Smooth muscle cell (in vitro differentiated cells): ENCODE data around the gene ACP4. TPM values are rescaled to one million over a fixed set of nuclear protein-coding genes. Genes with fewer than 3 reads are reported as not detected.

Experiments
- DNase-seq: peaks from one replicate; lab custom pipeline; 2025; ENCODE audit not compliant: unreplicated experiment; lab: John Stamatoyannopoulos, UW
- H2AFZ ChIP-seq: fragments of 200-600 bp; sonication (generic); 2 replicates; pipeline ENCODE4 v1.6.0; 2016; ENCODE audit warnings: antibody characterized with exemption, low read depth, mild to moderate bottlenecking
- H3F3A ChIP-seq: fragments of 200-600 bp; sonication (generic); 2 replicates; pipeline ENCODE4 v1.6.0; 2017; ENCODE audit warnings: antibody characterized with exemption, low read depth
- H3K27ac ChIP-seq: fragments of 200-600 bp; sonication (generic); 2 replicates; pipeline ENCODE4 v1.5.1; 2016; ENCODE audit warnings: low read depth, mild to moderate bottlenecking
- H3K27me3 ChIP-seq: fragments of 200-600 bp; sonication (generic); 2 replicates; pipeline ENCODE4 v1.6.1; 2016; ENCODE audit warnings: low read depth, mild to moderate bottlenecking
- H3K36me3 ChIP-seq: fragments of 200-600 bp; sonication (generic); 2 replicates; pipeline ENCODE4 v1.5.1; 2016; ENCODE audit warnings: low read depth
- H3K4me1 ChIP-seq: fragments of 200-600 bp; sonication (generic); 2 replicates; pipeline ENCODE4 v1.5.1; 2016; ENCODE audit warnings: low read depth
- H3K4me2 ChIP-seq: fragments of 200-600 bp; sonication (generic); 2 replicates; pipeline ENCODE4 v1.6.0; 2016; ENCODE audit warnings: mild to moderate bottlenecking
- H3K4me3 ChIP-seq: fragments of 200-600 bp; sonication (generic); 2 replicates; pipeline ENCODE4 v1.5.1; 2016; ENCODE audit warnings: mild to moderate bottlenecking
- H3K79me2 ChIP-seq: fragments of 200-600 bp; sonication (generic); 2 replicates; pipeline ENCODE4 v1.6.0; 2016; ENCODE audit warnings: low read depth, mild to moderate bottlenecking
- H3K9ac ChIP-seq: fragments of 200-600 bp; sonication (generic); 2 replicates; pipeline ENCODE4 v1.6.0; 2016; ENCODE audit warnings: low read depth
- H3K9me3 ChIP-seq: fragments of 200-600 bp; sonication (generic); replicated peaks from 2 replicates; pipeline ENCODE4 v1.5.1; 2016; ENCODE audit warnings: low read depth
- H4K20me1 ChIP-seq: fragments of 200-600 bp; sonication (generic); 2 replicates; pipeline ENCODE4 v1.6.0; 2016; ENCODE audit warnings: low read depth
- WGBS: methylation state at CpG from one replicate; pipeline ENCODE4 v1.1.7; 2016; ENCODE audit warnings: low lambda C conversion rate; 5-methylcytosine and 5-hydroxymethylcytosine counted together
- polyA plus RNA-seq: library from polyadenylated mRNA; unstranded; fragments of >200 nt; fragmentation: Nextera tagmentation; extraction: Ambion mirVana; gene quantifications from 2 replicates; pipeline ENCODE4 v1.2.1, GENCODE V29; 2016
- total RNA-seq: library from RNA; depleted of rRNA; stranded (reverse); fragments of >200 nt; gene quantifications from 2 replicates; pipeline ENCODE4 v1.2.3, GENCODE V29; 2014
- TF ChIP-seq, protein P1 (sequence below): fragments of 200-600 bp; sonication (generic); IDR thresholded peaks from 2 replicates; pipeline ENCODE4 v1.5.1; 2017; ENCODE audit warnings: borderline replicate concordance, mild to moderate bottlenecking, antibody characterized with exemption; ENCODE audit not compliant: insufficient read depth, poor library complexity, severe bottlenecking

The ACP4 gene
- total and polyA plus RNA-seq, 2 experiments from 2014 or later, result 0.26 TPM; not detected in 1

DNA sequence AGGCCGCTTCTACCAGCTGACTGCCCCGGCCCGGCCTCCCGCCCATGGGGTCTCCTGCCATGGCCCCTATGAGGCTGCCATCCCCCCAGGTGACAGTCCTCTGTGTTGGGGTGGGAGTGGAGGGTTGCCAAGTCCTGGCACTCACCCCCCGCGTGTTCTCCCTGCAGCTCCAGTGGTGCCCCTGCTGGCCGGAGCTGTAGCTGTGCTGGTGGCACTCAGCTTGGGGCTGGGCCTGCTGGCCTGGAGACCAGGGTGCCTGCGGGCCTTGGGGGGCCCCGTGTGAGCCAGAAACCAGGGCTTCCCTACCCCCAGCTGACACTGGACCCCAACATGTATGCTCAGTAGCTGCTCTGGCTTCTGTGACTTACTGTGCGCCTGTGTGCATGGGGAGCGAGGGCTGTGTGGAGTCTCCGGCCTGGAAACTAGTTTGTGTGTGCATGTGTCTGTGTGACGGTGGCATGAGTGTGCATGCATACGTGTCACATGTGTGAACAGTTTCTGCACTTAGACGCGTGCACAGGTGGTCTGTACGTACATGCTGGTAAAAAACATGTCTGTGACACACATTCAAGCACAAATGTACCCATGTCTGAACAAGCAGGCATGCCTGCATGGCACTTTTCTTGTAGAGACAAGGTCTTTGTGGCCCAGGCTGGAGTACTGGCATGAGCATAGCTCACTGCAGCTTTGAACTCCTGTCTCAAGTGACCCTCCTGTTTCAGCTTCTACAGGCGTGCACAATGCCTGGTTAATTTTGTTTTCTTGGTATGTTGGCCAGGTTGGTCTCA lies 4.9 kb downstream of the ACP4 start:
- H3K36me3 ChIP-seq, result no peaks in the 10 kb centered on the region
- no peak overlapping the region for H2AFZ ChIP-seq
- H3F3A ChIP-seq, result no peaks in the 10 kb centered on the region
- 67% methylated on average over 18 of the region's 18 CpGs for WGBS
- H3K27ac ChIP-seq, result no peak overlapping the region
- no peak overlapping the region for H3K4me3 ChIP-seq
- no peaks in the 10 kb centered on the region for H3K4me1 ChIP-seq
- TF ChIP-seq, protein P1, sequence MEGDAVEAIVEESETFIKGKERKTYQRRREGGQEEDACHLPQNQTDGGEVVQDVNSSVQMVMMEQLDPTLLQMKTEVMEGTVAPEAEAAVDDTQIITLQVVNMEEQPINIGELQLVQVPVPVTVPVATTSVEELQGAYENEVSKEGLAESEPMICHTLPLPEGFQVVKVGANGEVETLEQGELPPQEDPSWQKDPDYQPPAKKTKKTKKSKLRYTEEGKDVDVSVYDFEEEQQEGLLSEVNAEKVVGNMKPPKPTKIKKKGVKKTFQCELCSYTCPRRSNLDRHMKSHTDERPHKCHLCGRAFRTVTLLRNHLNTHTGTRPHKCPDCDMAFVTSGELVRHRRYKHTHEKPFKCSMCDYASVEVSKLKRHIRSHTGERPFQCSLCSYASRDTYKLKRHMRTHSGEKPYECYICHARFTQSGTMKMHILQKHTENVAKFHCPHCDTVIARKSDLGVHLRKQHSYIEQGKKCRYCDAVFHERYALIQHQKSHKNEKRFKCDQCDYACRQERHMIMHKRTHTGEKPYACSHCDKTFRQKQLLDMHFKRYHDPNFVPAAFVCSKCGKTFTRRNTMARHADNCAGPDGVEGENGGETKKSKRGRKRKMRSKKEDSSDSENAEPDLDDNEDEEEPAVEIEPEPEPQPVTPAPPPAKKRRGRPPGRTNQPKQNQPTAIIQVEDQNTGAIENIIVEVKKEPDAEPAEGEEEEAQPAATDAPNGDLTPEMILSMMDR, result no peak
- no peak overlapping the region for H3K9ac ChIP-seq
- no peaks in the 10 kb centered on the region for H3K79me2 ChIP-seq
- no peaks in the 10 kb centered on the region for H3K9me3 ChIP-seq
- H3K27me3 ChIP-seq, result no peaks in the 10 kb centered on the region
- H4K20me1 ChIP-seq, result peaks cover 45% of the 10 kb centered on the region
- no peak for DNase-seq
- no peak overlapping the region for H3K4me2 ChIP-seq

DNA sequence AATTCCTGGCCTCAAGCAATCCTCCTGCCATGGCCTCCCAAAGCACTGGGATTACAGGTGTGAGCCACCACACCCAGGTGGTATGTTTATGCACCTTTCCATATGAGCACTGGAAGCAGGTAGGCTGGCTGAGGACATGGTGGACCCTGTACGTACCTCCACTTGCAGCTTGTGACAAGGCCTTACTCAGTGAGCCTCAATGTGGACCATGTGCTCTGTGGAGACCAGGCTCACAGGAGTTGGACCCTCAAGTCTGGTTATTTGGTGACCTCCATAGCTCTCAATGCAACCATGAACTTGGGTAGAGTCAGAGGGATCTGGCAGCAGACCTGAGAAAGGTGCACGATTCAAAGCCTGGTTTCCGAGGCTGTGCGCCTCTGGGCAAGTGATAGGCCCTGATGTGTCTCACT lies 5.5 kb downstream of the ACP4 start:
- no peak for DNase-seq
- Histone ChIP-seq H3K79me2 (no peaks in the 10 kb centered on the region), H2AFZ (no peak overlapping the region), H3K4me3 (no peak overlapping the region), H3K36me3 (no peaks in the 10 kb centered on the region), H3K27ac (no peak overlapping the region), H3K4me2 (no peak overlapping the region), H3K4me1 (no peaks in the 10 kb centered on the region), H3F3A (no peaks in the 10 kb centered on the region), H3K9me3 (no peaks in the 10 kb centered on the region), H4K20me1 (peaks cover 45% of the 10 kb centered on the region), H3K9ac (no peak overlapping the region), H3K27me3 (no peaks in the 10 kb centered on the region)
- TF ChIP-seq, protein P1, result no peak
- WGBS, result 92% methylated on average over 4 of the region's 4 CpGs

DNA sequence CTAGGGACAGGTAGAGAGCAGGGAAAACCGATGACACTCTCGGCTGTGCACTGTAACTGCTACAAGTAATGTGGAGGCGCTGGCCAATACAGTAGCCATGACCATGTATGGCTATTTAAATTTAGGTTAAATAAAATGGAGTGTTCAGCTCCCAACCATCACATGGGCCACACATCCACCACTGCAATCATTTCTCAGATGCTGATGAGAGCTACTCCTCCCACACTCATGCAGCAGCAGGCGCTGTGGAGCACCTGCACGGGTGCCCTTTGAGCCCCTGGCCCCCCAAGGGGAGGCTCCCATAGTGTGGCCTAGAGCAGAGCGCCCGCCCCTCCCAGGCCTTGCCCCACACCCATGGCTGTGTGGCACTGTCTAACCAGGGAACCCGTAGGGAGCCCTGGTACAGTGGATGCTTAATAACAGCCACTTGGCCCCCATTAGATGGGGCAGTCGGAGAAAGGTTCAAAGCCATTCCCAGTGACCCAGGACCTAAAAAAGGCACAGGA lies 6.0 kb downstream of the ACP4 start:
- no peaks in the 10 kb centered on the region for H3F3A ChIP-seq

More for the DNA sequence above, 6.0 kb downstream of the ACP4 start:
- Histone ChIP-seq H4K20me1 (peaks cover 45% of the 10 kb centered on the region), H3K27me3 (no peaks in the 10 kb centered on the region), H3K4me2 (no peak overlapping the region), H3K9me3 (no peaks in the 10 kb centered on the region), H3K4me3 (no peak overlapping the region), H2AFZ (no peak overlapping the region), H3K4me1 (no peaks in the 10 kb centered on the region), H3K79me2 (no peaks in the 10 kb centered on the region), H3K9ac (no peak overlapping the region), H3K27ac (no peak overlapping the region), H3K36me3 (no peaks in the 10 kb centered on the region)
- TF ChIP-seq, protein P1, result no peak
- WGBS, result 90% methylated on average over 9 of the region's 9 CpGs
- DNase-seq, result no peak
